T-cell (primary cell): ENCODE data around the gene UBAC2. TPM values are rescaled to one million over a fixed set of nuclear protein-coding genes. Genes with fewer than 3 reads are reported as not detected.

Experiments used
- ATAC-seq, 4 experiments: fragments of 200-7000 bp in 3 of 4; fragments of 150-1000 bp in 1 of 4; cut with Tn5 transposase; replicated peaks in 1 of 4; 1 replicate in 3 of 4; 2 replicates in 1 of 4; pipeline ENCODE4 v1.10.0; 2021; ENCODE audit warnings: moderate library complexity in 3 of 4, mild to moderate bottlenecking in 2 of 4, moderate number of reproducible peaks in 1 of 4
- CTCF ChIA-PET, 2 donors: fragments of 300-600 bp; sonication (Branson Sonifier 250); formaldehyde crosslinking; loops; one replicate each; lab custom pipeline; 2022; ENCODE audit warnings: antibody characterized with exemption in 2 of 2; lab: Charles Lee
- POLR2A ChIA-PET, 2 donors: fragments of 300-600 bp; sonication (Branson Sonifier 250); formaldehyde crosslinking; loops; one replicate each; lab custom pipeline; 2022; ENCODE audit warnings: antibody characterized with exemption in 2 of 2; lab: Charles Lee
- DNase-seq, 35 experiments: peaks; one replicate each; pipeline versions ENCODE4 v3.0.0 to v3.0.0-alpha.2; 2013 to 2023
- H3K27ac ChIP-seq: one replicate; pipeline ENCODE4 v1.5.1; 2013; ENCODE audit warnings: low read length
- H3K27me3 ChIP-seq, 2 experiments: replicated peaks in 1 of 2; 1 replicate in 1 of 2; 2 replicates in 1 of 2; pipeline versions ENCODE4 v1.6.1 to v1.7.0; 2013; ENCODE audit warnings: low read length in 1 of 2, mixed read lengths in 1 of 2; ENCODE audit not compliant: control insufficient read depth in 2 of 2, insufficient read depth in 2 of 2; ENCODE audit errors: extremely low read depth in 1 of 2
- H3K36me3 ChIP-seq, 2 donors: 1 replicate in 1 of 2; 2 replicates in 1 of 2; pipeline versions ENCODE4 v1.6.1 to v1.7.0; 2013; ENCODE audit warnings: low read length in 1 of 2; ENCODE audit not compliant: control insufficient read depth in 2 of 2, insufficient read depth in 1 of 2; ENCODE audit errors: extremely low read depth in 1 of 2
- H3K4me1 ChIP-seq, 2 experiments: 1 replicate in 1 of 2; 2 replicates in 1 of 2; pipeline versions ENCODE4 v1.6.1 to v1.7.0; 2013; ENCODE audit warnings: low read length in 2 of 2, mixed read lengths in 1 of 2; ENCODE audit not compliant: insufficient read depth in 2 of 2, control insufficient read depth in 1 of 2; ENCODE audit errors: extremely low read depth in 1 of 2
- H3K4me3 ChIP-seq, 2 donors: 1 replicate in 1 of 2; 2 replicates in 1 of 2; pipeline versions ENCODE4 v1.5.1 to v1.7.0; 2013; ENCODE audit warnings: mild to moderate bottlenecking in 2 of 2, low read length in 1 of 2, moderate library complexity in 1 of 2; ENCODE audit not compliant: control insufficient read depth in 1 of 2; ENCODE audit errors: extremely low read depth in 1 of 2
- H3K9me3 ChIP-seq: 2 replicates; pipeline ENCODE4 v1.7.0; 2013
- H3K27ac Mint-ChIP-seq, 2 donors: one replicate each; pipeline ENCODE4 v1.8.0; 2020 to 2021; ENCODE audit warnings: mild to moderate bottlenecking in 2 of 2, mixed read lengths in 2 of 2
- H3K27me3 Mint-ChIP-seq, 2 donors: one replicate each; pipeline ENCODE4 v1.8.0; 2021 to 2022; ENCODE audit warnings: mixed read lengths in 2 of 2
- H3K36me3 Mint-ChIP-seq: one replicate; pipeline ENCODE4 v1.8.0; 2021; ENCODE audit warnings: mixed read lengths
- H3K4me1 Mint-ChIP-seq, 3 donors: one replicate each; pipeline ENCODE4 v1.8.0; 2020 to 2022; ENCODE audit warnings: mixed read lengths in 3 of 3, mild to moderate bottlenecking in 1 of 3
- H3K4me3 Mint-ChIP-seq, 3 donors: one replicate each; pipeline ENCODE4 v1.8.0; 2020 to 2022; ENCODE audit warnings: mild to moderate bottlenecking in 3 of 3, mixed read lengths in 3 of 3, moderate library complexity in 3 of 3
- H3K9me3 Mint-ChIP-seq, 3 donors: one replicate each; pipeline ENCODE4 v1.8.0; 2020 to 2022; ENCODE audit warnings: mixed read lengths in 3 of 3
- WGBS: methylation state at CpG from one replicate; pipeline ENCODE4 v1.1.5; 2013; ENCODE audit warnings: missing lambda C conversion rate; ENCODE audit not compliant: insufficient coverage; 5-methylcytosine and 5-hydroxymethylcytosine counted together
- total RNA-seq, 35 experiments: library from RNA in 6 of 35; stranded (reverse) in 6 of 35; fragments of 120-200 nt in 1 of 35; gene quantifications; one replicate each; pipeline versions ENCODE4 v1.2.1 to v1.2.4 and lab custom pipeline; 2013 to 2026

Gene UBAC2
- total RNA-seq, 5 donors from 2014 or later (not counting 1 experiment from before 2014, with no cell fraction given): 83.3 to 99.3 (median 84.9) TPM

- Histone ChIP-seq H3K36me3 (peaks cover 0 to 17% of the 10 kb centered on the region in 2 donors), H3K27ac (peak overlapping the region; percentile 16), H3K27me3 (no peaks in the 10 kb centered on the region), H3K4me1 (peaks cover 37 to 54% of the 10 kb centered on the region in 2 experiments), H3K9me3 (no peaks in the 10 kb centered on the region), H3K4me3 (no peak overlapping the region)
- ChIA-PET CTCF (interaction anchor here (0.5 to 1.0 kb wide), 2 partner anchors 18 to 84 kb away, joined by 5 to 7 read pairs; no protein-coding TSS in a partner anchor), POLR2A (interaction anchor here in 1 of 2 donors (0.6 kb wide), 1 partner anchor 90 kb away, joined by 4 read pairs; no protein-coding TSS in a partner anchor)
- Mint-ChIP-seq H3K36me3 (peaks cover 9% of the 10 kb centered on the region), H3K27me3 (no peaks in the 10 kb centered on the region), H3K4me1 (peaks cover 68 to 85% (median 75%) of the 10 kb centered on the region in 3 donors), H3K27ac (peak overlapping the region; percentile 92 to 93), H3K4me3 (peak overlapping the region in 1 of 3 donors; percentile 93), H3K9me3 (no peaks in the 10 kb centered on the region)
- 100% methylated on average over 1 of the region's 1 CpG for WGBS
- DNase-seq (no peak), ATAC-seq (no peak)
These were observed 60.4 kb downstream of the UBAC2 start for GRCh38 chr13:99261059-99261458.

DNA sequence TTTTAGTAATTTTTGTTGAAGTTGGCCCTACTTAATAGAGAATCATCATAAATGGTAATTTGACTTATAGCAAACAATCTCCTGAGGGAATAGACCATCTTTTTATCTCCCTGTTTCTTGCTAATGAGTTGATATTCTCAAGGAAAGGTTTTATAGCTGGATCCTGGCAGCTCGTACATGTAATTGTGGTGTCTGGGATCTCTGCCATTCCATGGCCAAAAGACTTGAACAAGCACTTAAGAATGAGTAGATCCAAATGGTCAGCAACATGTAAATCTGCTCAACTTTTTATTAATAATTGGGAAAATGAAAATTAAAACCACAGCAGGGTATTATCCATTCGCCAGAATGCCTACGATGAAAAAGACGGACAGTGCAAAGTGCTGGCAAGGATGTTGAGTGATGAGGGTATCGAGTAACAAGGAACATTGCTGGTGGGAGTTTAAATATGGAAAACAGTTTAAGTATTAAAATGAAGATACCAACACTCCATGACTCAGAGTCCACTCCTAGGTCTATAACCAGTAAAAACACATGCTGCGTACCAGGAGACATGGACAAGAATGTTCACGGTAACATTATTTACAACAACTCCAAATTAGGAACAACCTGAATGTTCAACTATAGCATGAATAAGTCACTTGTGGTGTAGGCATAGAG lies 62.6 kb downstream of the UBAC2 start:
- no peaks in the 10 kb centered on the region for H3K27me3 ChIP-seq
- H3K9me3 ChIP-seq: no peaks in the 10 kb centered on the region
- H3K4me3 ChIP-seq: no peak overlapping the region
- H3K36me3 ChIP-seq: peaks cover 0 to 22% of the 10 kb centered on the region in 2 donors
- Mint-ChIP-seq H3K27me3 (no peaks in the 10 kb centered on the region), H3K4me1 (peaks cover 66 to 72% (median 71%) of the 10 kb centered on the region in 3 donors), H3K4me3 (no peak overlapping the region), H3K9me3 (no peaks in the 10 kb centered on the region), H3K36me3 (peaks cover 3% of the 10 kb centered on the region), H3K27ac (peak overlapping the region; percentile 80 to 89)
- POLR2A ChIA-PET: interaction anchor here in 1 of 2 donors (0.7 kb wide), 1 partner anchor 44 kb away, joined by 3 read pairs; no protein-coding TSS in a partner anchor
- no peak for DNase-seq
- H3K27ac ChIP-seq: peak overlapping the region; percentile 47
- ATAC-seq: no peak
- whole genome bisulfite sequencing: 100% methylated on average over 3 of the region's 7 CpGs
- H3K4me1 ChIP-seq: peaks cover 37 to 48% of the 10 kb centered on the region in 2 experiments
- CTCF ChIA-PET: interaction anchor here (1.1 to 11.0 kb wide), 7 partner anchors 7 to 171 kb away, joined by 3 to 246 read pairs (median 8); partner anchors contain the start of genes GPR18 (in 1 of the 2) and UBAC2 (in 1 of the 2)

DNA sequence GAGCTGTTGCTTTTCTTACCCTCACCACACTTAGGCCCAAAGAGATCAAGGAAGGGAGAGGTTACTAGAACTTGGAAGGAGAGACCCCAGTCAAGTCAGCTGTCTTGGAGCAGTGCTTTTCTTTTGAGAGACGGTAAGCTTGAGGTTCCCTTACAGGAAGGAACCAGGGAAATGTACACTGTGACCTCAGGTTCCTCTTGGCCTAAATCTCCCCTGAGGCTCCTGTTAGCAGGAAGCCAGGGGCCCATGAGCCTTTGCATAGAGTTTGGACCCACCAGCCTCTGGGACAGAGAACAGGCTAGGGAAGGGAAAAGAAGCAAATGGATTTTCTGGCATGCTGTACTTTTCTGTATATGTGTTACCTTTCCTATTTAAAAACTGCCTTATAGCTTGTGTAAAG lies 63.4 kb downstream of the UBAC2 start:
- Mint-ChIP-seq H3K36me3 (peaks cover 3% of the 10 kb centered on the region), H3K4me1 (peaks cover 63 to 68% (median 68%) of the 10 kb centered on the region in 3 donors), H3K9me3 (no peaks in the 10 kb centered on the region), H3K27ac (peak overlapping the region; percentile 80 to 89), H3K4me3 (no peak overlapping the region), H3K27me3 (no peaks in the 10 kb centered on the region)
- peak overlapping the region; percentile 47 for H3K27ac ChIP-seq
- CTCF ChIA-PET: interaction anchor here (0.6 to 11.0 kb wide), 14 partner anchors 8 to 176 kb away, joined by 3 to 246 read pairs (median 5); partner anchors contain the start of genes GPR18 (in 1 of the 2) and UBAC2 (in 1 of the 2)
- peak; percentile 34 to 45 (median 39) for ATAC-seq
- DNase-seq: peak in 1 of 35 experiments; percentile 42
- POLR2A ChIA-PET: interaction anchor here (0.5 to 0.8 kb wide), 2 partner anchors 78 to 84 kb away, joined by 3 to 5 read pairs; no protein-coding TSS in a partner anchor
- WGBS: no CpG with 5 or more reads among the region's 1 CpG
- H3K9me3 ChIP-seq: no peaks in the 10 kb centered on the region
- H3K36me3 ChIP-seq: peaks cover 0 to 22% of the 10 kb centered on the region in 2 donors
- no peak overlapping the region for H3K4me3 ChIP-seq
- peaks cover 37 to 43% of the 10 kb centered on the region in 2 experiments for H3K4me1 ChIP-seq
- no peaks in the 10 kb centered on the region for H3K27me3 ChIP-seq

DNA sequence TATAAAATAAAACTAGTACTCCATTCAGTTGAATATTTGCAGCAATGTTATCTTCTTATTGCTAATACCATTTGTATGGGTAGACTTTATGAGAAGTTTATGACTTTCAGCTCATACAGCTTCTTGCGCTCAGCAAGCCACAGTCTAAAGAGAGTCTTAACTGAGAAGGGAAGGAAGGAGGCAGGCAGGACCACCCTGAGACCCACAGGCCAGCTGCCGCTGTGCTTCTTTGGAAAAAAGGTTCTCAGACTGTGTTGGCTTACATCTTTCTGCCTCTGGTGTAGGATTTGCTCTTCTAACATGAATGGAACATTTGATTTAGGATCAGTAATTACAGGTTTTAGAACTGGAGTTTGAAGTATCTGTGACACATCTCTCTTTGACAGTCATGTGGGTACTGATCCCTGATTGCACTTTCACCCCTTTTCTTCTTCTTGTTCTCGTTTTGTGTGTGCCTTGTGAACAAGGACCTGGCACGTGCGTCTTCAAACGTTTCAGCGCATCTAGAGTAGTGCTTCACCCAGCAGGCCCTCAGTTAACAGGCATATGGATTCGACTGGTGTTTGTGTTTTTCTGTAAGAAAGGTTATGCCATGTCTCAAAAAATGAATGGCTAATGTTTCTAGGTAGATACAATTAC lies 64.6 kb downstream of the UBAC2 start:
- Mint-ChIP-seq H3K9me3 (no peaks in the 10 kb centered on the region), H3K4me1 (peaks cover 57 to 63% (median 62%) of the 10 kb centered on the region in 3 donors), H3K4me3 (peak overlapping the region in 2 of 3 donors; percentile 41 to 43), H3K27ac (peak overlapping the region; percentile 80 to 89), H3K36me3 (no peaks in the 10 kb centered on the region), H3K27me3 (no peaks in the 10 kb centered on the region)
- H3K27ac ChIP-seq: peak overlapping the region; percentile 21
- POLR2A ChIA-PET: interaction anchor here (0.6 to 1.7 kb wide), 11 partner anchors 9 to 169 kb away, joined by 3 to 10 read pairs (median 4); partner anchors contain the start of genes UBAC2 (in 2 of the 2) and GPR183 (in 1 of the 2)
- DNase-seq (no peak), ATAC-seq (peak in 1 of 4 experiments; percentile 32)
- WGBS: 46% methylated on average over 6 of the region's 8 CpGs
- peaks cover 0 to 16% of the 10 kb centered on the region in 2 donors for H3K36me3 ChIP-seq
- CTCF ChIA-PET: interaction anchor here (0.5 to 11.0 kb wide), 83 partner anchors 8 to 1321 kb away, joined by 3 to 246 read pairs (median 5); partner anchors contain the start of genes GPR18 (in 1 of the 2), GPR183 (in 1 of the 2), TM9SF2 (in 1 of the 2) and UBAC2 (in 1 of the 2)
- peaks cover 26 to 38% of the 10 kb centered on the region in 2 experiments for H3K4me1 ChIP-seq
- H3K9me3 ChIP-seq: no peaks in the 10 kb centered on the region
- H3K4me3 ChIP-seq: no peak overlapping the region
- no peaks in the 10 kb centered on the region for H3K27me3 ChIP-seq

DNA sequence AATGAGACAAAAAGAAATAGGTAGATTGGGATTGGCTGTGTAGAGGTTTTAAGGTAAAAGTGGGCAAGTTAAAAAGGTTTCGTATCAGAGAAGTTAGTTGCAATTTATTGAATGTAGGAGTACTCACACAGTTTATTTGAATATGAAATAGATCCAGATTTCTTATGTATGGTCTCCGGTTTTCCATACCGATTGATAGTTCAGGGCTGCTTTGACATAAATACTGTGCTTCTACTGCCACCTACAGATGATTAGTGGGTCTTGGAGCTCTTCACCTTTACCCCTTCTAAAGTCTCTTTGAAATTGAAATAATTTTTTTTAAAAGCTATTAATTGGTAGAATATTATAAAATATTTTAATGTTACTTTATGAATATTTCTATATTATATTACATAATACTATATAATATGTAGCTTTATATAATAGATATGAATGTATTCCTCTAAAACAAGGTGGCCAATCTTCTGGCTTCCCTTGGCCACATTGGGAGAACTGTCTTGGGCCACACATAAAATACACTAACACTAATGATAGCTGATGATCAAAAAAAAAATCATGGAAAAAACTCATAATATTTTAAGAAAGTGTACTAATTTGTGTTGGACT lies 65.3 kb downstream of the UBAC2 start:
- Mint-ChIP-seq H3K27me3 (no peaks in the 10 kb centered on the region), H3K9me3 (no peaks in the 10 kb centered on the region), H3K4me3 (peak overlapping the region in 2 of 3 donors; percentile 41 to 43), H3K27ac (peak overlapping the region; percentile 80 to 89), H3K4me1 (peaks cover 57 to 63% (median 62%) of the 10 kb centered on the region in 3 donors), H3K36me3 (no peaks in the 10 kb centered on the region)
- H3K4me1 ChIP-seq: peaks cover 24 to 37% of the 10 kb centered on the region in 2 experiments
- H3K27ac ChIP-seq: peak overlapping the region; percentile 21
- no CpG with 5 or more reads among the region's 3 CpGs for WGBS
- ATAC-seq (peak; percentile 61 to 74 (median 70)), DNase-seq (peak in 7 of 35 experiments; percentile 11 to 83 (median 35))
- H3K9me3 ChIP-seq: no peaks in the 10 kb centered on the region
- POLR2A ChIA-PET: interaction anchor here (0.5 to 1.7 kb wide), 20 partner anchors 9 to 169 kb away, joined by 3 to 10 read pairs (median 4); partner anchors contain the start of genes UBAC2 (in 2 of the 2) and GPR183 (in 1 of the 2)
- H3K4me3 ChIP-seq: no peak overlapping the region
- H3K36me3 ChIP-seq: peaks cover 0 to 16% of the 10 kb centered on the region in 2 donors
- CTCF ChIA-PET: interaction anchor here (0.5 to 11.0 kb wide), 98 partner anchors 8 to 552 kb away, joined by 3 to 246 read pairs (median 4); partner anchors contain the start of genes UBAC2 (in 2 of the 2), CLYBL (in 1 of the 2), GPR18 (in 1 of the 2) and GPR183 (in 1 of the 2)
- no peaks in the 10 kb centered on the region for H3K27me3 ChIP-seq
